ENCODE measurements around the gene CAGE1.

The CAGE1 gene

GRCh38 chr6:7300926-7301325, 88.6 kb downstream of the CAGE1 start:
- H3K36me3 ChIP-seq (ENCODE audit: control insufficient read depth in 5 of 5, insufficient read depth in 5 of 5, low read length in 5 of 5), result peaks cover 50 to 91% (median 70%) of the 10 kb centered on the region in 5 donors
- H3K9me3 ChIP-seq (ENCODE audit: control insufficient read depth in 5 of 5, low read length in 5 of 5), result no peaks in the 10 kb centered on the region
- no peaks in the 10 kb centered on the region for H3K27me3 ChIP-seq (ENCODE audit: control insufficient read depth in 5 of 5, insufficient read depth in 4 of 5, low read length in 5 of 5)
- no peak overlapping the region for H3K27ac ChIP-seq (ENCODE audit: low read depth, low read length)
- no peak overlapping the region for H3K9ac ChIP-seq (ENCODE audit: low read length in 5 of 5)
- no peak overlapping the region for H3K4me3 ChIP-seq (ENCODE audit: low read depth in 1 of 5, low read length in 5 of 5)
- H3K4me1 ChIP-seq (ENCODE audit: control insufficient read depth in 5 of 5, insufficient read depth in 5 of 5, low read length in 5 of 5), result no peaks in the 10 kb centered on the region

DNA sequence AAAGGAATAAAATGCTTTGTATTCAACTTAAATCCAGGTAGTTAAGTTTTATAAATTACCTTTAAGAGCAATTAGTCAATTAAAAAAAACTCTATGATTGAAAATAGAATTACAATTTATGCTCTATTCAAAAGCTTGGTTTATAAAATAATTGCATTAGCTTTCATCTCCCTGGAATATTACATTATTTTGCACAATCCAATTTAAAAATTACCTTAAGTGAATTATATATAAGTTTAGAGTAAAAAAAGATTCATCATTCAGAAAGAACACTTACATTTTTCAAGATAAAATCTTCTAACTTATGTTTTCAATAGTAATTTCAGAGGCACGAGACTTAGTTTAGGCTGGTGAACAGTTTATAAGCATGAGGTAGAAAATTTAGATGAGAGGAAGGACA, 91.4 kb downstream of the CAGE1 start:
- Histone ChIP-seq H3K27me3 (ENCODE audit: control insufficient read depth in 5 of 5, insufficient read depth in 4 of 5, low read length in 5 of 5) (no peaks in the 10 kb centered on the region), H3K9me3 (ENCODE audit: control insufficient read depth in 5 of 5, low read length in 5 of 5) (no peaks in the 10 kb centered on the region), H3K9ac (ENCODE audit: low read length in 5 of 5) (no peak overlapping the region), H3K4me3 (ENCODE audit: low read depth in 1 of 5, low read length in 5 of 5) (no peak overlapping the region), H3K4me1 (ENCODE audit: control insufficient read depth in 5 of 5, insufficient read depth in 5 of 5, low read length in 5 of 5) (no peaks in the 10 kb centered on the region), H3K36me3 (ENCODE audit: control insufficient read depth in 5 of 5, insufficient read depth in 5 of 5, low read length in 5 of 5) (peaks cover 45 to 82% (median 64%) of the 10 kb centered on the region in 5 donors), H3K27ac (ENCODE audit: low read depth, low read length) (no peak overlapping the region)

DNA sequence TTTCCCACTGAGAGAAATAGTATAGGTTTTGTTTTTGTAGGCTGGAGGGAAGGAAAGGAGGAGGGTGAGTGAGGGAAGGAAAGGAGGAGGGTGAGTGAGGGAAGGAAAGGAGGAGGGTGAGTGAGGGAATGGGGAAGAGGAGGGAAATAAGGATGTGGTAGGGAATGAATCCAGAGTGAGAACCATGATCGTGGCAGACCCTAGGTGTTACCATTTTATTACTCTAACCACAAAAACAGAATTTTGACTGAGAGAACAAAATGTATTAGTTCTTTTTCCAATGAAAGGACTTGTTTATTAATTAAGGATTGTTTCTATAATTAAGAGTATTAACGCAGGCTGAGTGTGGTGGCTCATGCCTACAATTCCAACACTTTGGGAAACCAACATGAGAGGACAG, 92.9 kb downstream of the CAGE1 start:
- Histone ChIP-seq H3K36me3 (ENCODE audit: control insufficient read depth in 5 of 5, insufficient read depth in 5 of 5, low read length in 5 of 5) (peaks cover 43 to 83% (median 67%) of the 10 kb centered on the region in 5 donors), H3K9me3 (ENCODE audit: control insufficient read depth in 5 of 5, low read length in 5 of 5) (no peaks in the 10 kb centered on the region), H3K4me1 (ENCODE audit: control insufficient read depth in 5 of 5, insufficient read depth in 5 of 5, low read length in 5 of 5) (no peaks in the 10 kb centered on the region), H3K4me3 (ENCODE audit: low read depth in 1 of 5, low read length in 5 of 5) (no peak overlapping the region), H3K27ac (ENCODE audit: low read depth, low read length) (no peak overlapping the region), H3K9ac (ENCODE audit: low read length in 5 of 5) (no peak overlapping the region), H3K27me3 (ENCODE audit: control insufficient read depth in 5 of 5, insufficient read depth in 4 of 5, low read length in 5 of 5) (no peaks in the 10 kb centered on the region)

GRCh38 chr6:7295916-7296315, 93.6 kb downstream of the CAGE1 start:
- no peak overlapping the region for H3K4me3 ChIP-seq (ENCODE audit: low read depth in 1 of 5, low read length in 5 of 5)
- peak overlapping the region in 1 of 5 donors; percentile 40 for H3K9ac ChIP-seq (ENCODE audit: low read length in 5 of 5)
- no peaks in the 10 kb centered on the region for H3K27me3 ChIP-seq (ENCODE audit: control insufficient read depth in 5 of 5, insufficient read depth in 4 of 5, low read length in 5 of 5)
- H3K36me3 ChIP-seq (ENCODE audit: control insufficient read depth in 5 of 5, insufficient read depth in 5 of 5, low read length in 5 of 5), result peaks cover 40 to 83% (median 64%) of the 10 kb centered on the region in 5 donors
- no peak overlapping the region for H3K27ac ChIP-seq (ENCODE audit: low read depth, low read length)
- no peaks in the 10 kb centered on the region for H3K4me1 ChIP-seq (ENCODE audit: control insufficient read depth in 5 of 5, insufficient read depth in 5 of 5, low read length in 5 of 5)
- H3K9me3 ChIP-seq (ENCODE audit: control insufficient read depth in 5 of 5, low read length in 5 of 5), result no peaks in the 10 kb centered on the region

GRCh38 chr6:7292596-7293255, 96.8 kb downstream of the CAGE1 start:
- no peak overlapping the region for H3K4me3 ChIP-seq (ENCODE audit: low read depth in 1 of 5, low read length in 5 of 5)
- peaks cover 43 to 83% (median 61%) of the 10 kb centered on the region in 5 donors for H3K36me3 ChIP-seq (ENCODE audit: control insufficient read depth in 5 of 5, insufficient read depth in 5 of 5, low read length in 5 of 5)
- no peak overlapping the region for H3K27ac ChIP-seq (ENCODE audit: low read depth, low read length)
- H3K27me3 ChIP-seq (ENCODE audit: control insufficient read depth in 5 of 5, insufficient read depth in 4 of 5, low read length in 5 of 5), result no peaks in the 10 kb centered on the region
- no peak overlapping the region for H3K9ac ChIP-seq (ENCODE audit: low read length in 5 of 5)
- H3K9me3 ChIP-seq (ENCODE audit: control insufficient read depth in 5 of 5, low read length in 5 of 5), result no peaks in the 10 kb centered on the region
- no peaks in the 10 kb centered on the region for H3K4me1 ChIP-seq (ENCODE audit: control insufficient read depth in 5 of 5, insufficient read depth in 5 of 5, low read length in 5 of 5)

DNA sequence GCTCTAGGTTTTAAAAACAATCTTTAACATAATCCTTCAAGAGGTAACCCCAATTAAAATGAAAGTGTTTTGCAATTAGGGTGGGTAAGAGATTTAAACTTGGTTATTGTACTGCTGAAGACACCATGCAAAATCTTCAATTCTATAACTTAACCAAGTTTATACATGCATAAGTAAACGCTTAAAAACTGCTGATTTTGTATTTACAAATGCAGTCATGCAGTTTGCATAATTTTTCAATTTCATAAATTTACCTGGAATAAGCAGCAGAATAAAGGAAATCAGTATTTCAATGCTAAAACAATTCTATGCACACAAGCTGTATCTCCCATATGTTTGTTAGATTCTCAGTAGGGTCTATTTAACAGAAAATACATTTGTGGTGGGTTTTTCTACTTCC, 99.5 kb downstream of the CAGE1 start:
- Histone ChIP-seq H3K4me1 (ENCODE audit: control insufficient read depth in 5 of 5, insufficient read depth in 5 of 5, low read length in 5 of 5) (no peaks in the 10 kb centered on the region), H3K9me3 (ENCODE audit: control insufficient read depth in 5 of 5, low read length in 5 of 5) (no peaks in the 10 kb centered on the region), H3K9ac (ENCODE audit: low read length in 5 of 5) (no peak overlapping the region), H3K4me3 (ENCODE audit: low read depth in 1 of 5, low read length in 5 of 5) (no peak overlapping the region), H3K36me3 (ENCODE audit: control insufficient read depth in 5 of 5, insufficient read depth in 5 of 5, low read length in 5 of 5) (peaks cover 46 to 82% (median 62%) of the 10 kb centered on the region in 5 donors), H3K27me3 (ENCODE audit: control insufficient read depth in 5 of 5, insufficient read depth in 4 of 5, low read length in 5 of 5) (no peaks in the 10 kb centered on the region), H3K27ac (ENCODE audit: low read depth, low read length) (no peak overlapping the region)

GRCh38 chr6:7285416-7285815, 104.1 kb downstream of the CAGE1 start:
- H3K9ac ChIP-seq (ENCODE audit: low read length in 5 of 5), result no peak overlapping the region
- no peak overlapping the region for H3K27ac ChIP-seq (ENCODE audit: low read depth, low read length)
- no peaks in the 10 kb centered on the region for H3K27me3 ChIP-seq (ENCODE audit: control insufficient read depth in 5 of 5, insufficient read depth in 4 of 5, low read length in 5 of 5)
- H3K4me1 ChIP-seq (ENCODE audit: control insufficient read depth in 5 of 5, insufficient read depth in 5 of 5, low read length in 5 of 5), result no peaks in the 10 kb centered on the region
- H3K36me3 ChIP-seq (ENCODE audit: control insufficient read depth in 5 of 5, insufficient read depth in 5 of 5, low read length in 5 of 5), result peaks cover 32 to 51% (median 43%) of the 10 kb centered on the region in 5 donors
- no peak overlapping the region for H3K4me3 ChIP-seq (ENCODE audit: low read depth in 1 of 5, low read length in 5 of 5)
- no peaks in the 10 kb centered on the region for H3K9me3 ChIP-seq (ENCODE audit: control insufficient read depth in 5 of 5, low read length in 5 of 5)

GRCh38 chr6:7283676-7284075, 105.9 kb downstream of the CAGE1 start:
- Histone ChIP-seq H3K27ac (ENCODE audit: low read depth, low read length) (no peak overlapping the region), H3K9me3 (ENCODE audit: control insufficient read depth in 5 of 5, low read length in 5 of 5) (no peaks in the 10 kb centered on the region), H3K4me1 (ENCODE audit: control insufficient read depth in 5 of 5, insufficient read depth in 5 of 5, low read length in 5 of 5) (peaks cover 0 to 8% (median 2%) of the 10 kb centered on the region in 5 donors), H3K4me3 (ENCODE audit: low read depth in 1 of 5, low read length in 5 of 5) (no peak overlapping the region), H3K9ac (ENCODE audit: low read length in 5 of 5) (no peak overlapping the region), H3K36me3 (ENCODE audit: control insufficient read depth in 5 of 5, insufficient read depth in 5 of 5, low read length in 5 of 5) (peaks cover 19 to 35% (median 31%) of the 10 kb centered on the region in 5 donors), H3K27me3 (ENCODE audit: control insufficient read depth in 5 of 5, insufficient read depth in 4 of 5, low read length in 5 of 5) (no peaks in the 10 kb centered on the region)

DNA sequence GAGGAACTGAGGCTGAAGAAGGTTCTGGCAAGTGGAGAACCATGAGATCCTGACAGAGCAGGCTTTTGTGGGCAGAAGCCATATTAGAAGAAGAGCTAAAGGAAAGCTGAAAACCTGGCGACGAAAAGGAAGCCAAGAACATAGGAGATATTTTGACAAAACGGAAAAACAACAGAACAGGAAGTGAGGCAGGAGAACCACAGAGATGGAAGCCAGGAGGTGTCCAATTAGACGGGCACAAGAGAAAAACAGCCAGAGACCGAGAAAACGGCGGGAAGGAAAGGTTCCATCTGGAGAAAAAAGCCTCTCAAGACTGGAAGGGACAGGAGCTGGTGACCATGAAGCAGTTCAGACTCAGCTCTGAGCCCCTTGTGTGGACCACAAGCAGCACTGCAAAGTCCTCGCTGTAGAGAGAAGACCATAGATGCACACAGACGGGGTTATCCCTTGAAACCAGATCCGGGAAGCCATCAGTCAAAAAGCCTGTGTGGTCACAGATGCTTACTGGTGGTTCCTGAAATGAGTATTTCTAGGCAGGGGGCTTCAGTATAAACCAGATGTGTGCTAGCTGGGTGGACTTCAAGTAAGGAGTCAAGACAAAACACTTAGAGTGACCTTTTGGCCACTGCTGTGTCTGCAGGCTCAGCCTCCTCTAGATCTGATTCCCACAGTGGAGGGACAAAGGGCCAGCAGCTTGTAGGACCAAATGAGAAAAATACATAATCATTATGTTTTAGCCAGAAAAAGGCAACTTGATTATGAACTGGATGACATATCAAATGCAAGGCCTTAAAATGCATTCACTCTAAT, 107.2 kb downstream of the CAGE1 start:
- Histone ChIP-seq H3K36me3 (ENCODE audit: control insufficient read depth in 5 of 5, insufficient read depth in 5 of 5, low read length in 5 of 5) (peaks cover 11 to 22% (median 17%) of the 10 kb centered on the region in 5 donors), H3K9ac (ENCODE audit: low read length in 5 of 5) (no peak overlapping the region)

More for the DNA sequence above, 107.2 kb downstream of the CAGE1 start:
- no peak overlapping the region for H3K4me3 ChIP-seq (ENCODE audit: low read depth in 1 of 5, low read length in 5 of 5)
- H3K9me3 ChIP-seq (ENCODE audit: control insufficient read depth in 5 of 5, low read length in 5 of 5), result no peaks in the 10 kb centered on the region
- H3K27me3 ChIP-seq (ENCODE audit: control insufficient read depth in 5 of 5, insufficient read depth in 4 of 5, low read length in 5 of 5), result no peaks in the 10 kb centered on the region
- peaks cover 0 to 9% (median 4%) of the 10 kb centered on the region in 5 donors for H3K4me1 ChIP-seq (ENCODE audit: control insufficient read depth in 5 of 5, insufficient read depth in 5 of 5, low read length in 5 of 5)
- H3K27ac ChIP-seq (ENCODE audit: low read depth, low read length), result no peak overlapping the region

All from subcutaneous abdominal adipose tissue (tissue), 5 donors.